SK-N-SH treated with all-trans-retinoic acid at 6 μM for 48 hours (cell line): ENCODE measurements around the gene WDFY2.

Experiments
- ATAC-seq: fragments of 200-7000 bp; cut with Tn5 transposase; 3 replicates; pipeline ENCODE4 v1.9.1; 2020; ENCODE audit warnings: mild to moderate bottlenecking, moderate library complexity
- ARNTL ChIP-seq: fragments of 450-650 bp; formaldehyde crosslinking; IDR thresholded peaks from 2 replicates; pipeline ENCODE4 v1.5.0; 2020; ENCODE audit warnings: low read depth, mild to moderate bottlenecking, moderate library complexity, borderline replicate concordance
- CSDC2 ChIP-seq: fragments of 250-450 bp; sonication (Bioruptor Pico); IDR thresholded peaks from 2 replicates; pipeline ENCODE4 v1.5.0; 2020; ENCODE audit warnings: mild to moderate bottlenecking, moderate library complexity
- ESRRG ChIP-seq: fragments of 250-450 bp; sonication (Bioruptor Pico); IDR thresholded peaks from 2 replicates; pipeline ENCODE4 v1.6.1; 2021; ENCODE audit warnings: mild to moderate bottlenecking
- ISL1 ChIP-seq: fragments of 250-450 bp; sonication (Bioruptor Pico); IDR thresholded peaks from 2 replicates; pipeline ENCODE4 v2.1.2; 2022; ENCODE audit warnings: mild to moderate bottlenecking, moderate library complexity
- OSR1 ChIP-seq: fragments of 250-450 bp; sonication (Bioruptor Pico); IDR thresholded peaks from 2 replicates; pipeline ENCODE4 v1.8.0; 2022; ENCODE audit warnings: moderate library complexity, mild to moderate bottlenecking, inconsistent platforms
- SNAI2 ChIP-seq: fragments of 250-450 bp; sonication (Bioruptor Pico); IDR thresholded peaks from 2 replicates; pipeline ENCODE4 v1.5.0; 2020; ENCODE audit warnings: mild to moderate bottlenecking, moderate library complexity
- TCF4 ChIP-seq: fragments of 250-450 bp; sonication (Bioruptor Pico); IDR thresholded peaks from 2 replicates; pipeline ENCODE4 v1.8.0; 2021; ENCODE audit warnings: mild to moderate bottlenecking, moderate library complexity, borderline replicate concordance
- TOX ChIP-seq: fragments of 250-450 bp; sonication (Bioruptor Pico); IDR thresholded peaks from 2 replicates; pipeline ENCODE4 v1.8.0; 2021; ENCODE audit warnings: mild to moderate bottlenecking, moderate library complexity, borderline replicate concordance
- TSHZ2 ChIP-seq: fragments of 250-450 bp; sonication (Bioruptor Pico); IDR thresholded peaks from 2 replicates; pipeline ENCODE4 v1.5.0; 2020; ENCODE audit warnings: mild to moderate bottlenecking, moderate library complexity
- ZC3H10 ChIP-seq: fragments of 250-450 bp; sonication (Bioruptor Pico); IDR thresholded peaks from 2 replicates; pipeline ENCODE4 v1.5.1; 2021; ENCODE audit warnings: mild to moderate bottlenecking, moderate library complexity
- ZNF565 ChIP-seq: fragments of 450-650 bp; formaldehyde crosslinking; conservative IDR thresholded peaks from 2 replicates; pipeline ENCODE4 v1.5.0; 2020; ENCODE audit warnings: low read depth, mild to moderate bottlenecking, moderate library complexity
- ZNF70 ChIP-seq: fragments of 450-650 bp; formaldehyde crosslinking; IDR thresholded peaks from 2 replicates; pipeline ENCODE4 v1.5.0; 2020; ENCODE audit warnings: mild to moderate bottlenecking, moderate library complexity
- ZNF8 ChIP-seq: fragments of 450-650 bp; formaldehyde crosslinking; IDR thresholded peaks from 2 replicates; pipeline ENCODE4 v1.5.0; 2020; ENCODE audit warnings: mild to moderate bottlenecking, moderate library complexity
- TF ChIP-seq, protein P1 (sequence below): fragments of 250-450 bp; sonication (Bioruptor Pico); IDR thresholded peaks from 2 replicates; pipeline ENCODE4 v1.5.1; 2021; ENCODE audit warnings: mild to moderate bottlenecking, moderate library complexity
- TF ChIP-seq, protein P2 (sequence below): fragments of 250-450 bp; sonication (Bioruptor Pico); IDR thresholded peaks from 2 replicates; pipeline ENCODE4 v1.8.0; 2021; ENCODE audit warnings: low read depth, mild to moderate bottlenecking, moderate library complexity, borderline replicate concordance
- TF ChIP-seq, protein P3 (sequence below): fragments of 250-450 bp; sonication (Bioruptor Pico); IDR thresholded peaks from 2 replicates; pipeline ENCODE4 v1.5.1; 2020; ENCODE audit warnings: low read depth, mild to moderate bottlenecking, moderate library complexity

The WDFY2 gene

GRCh38 chr13:51758691-51759090, 174.4 kb downstream of the WDFY2 start:
- ATAC-seq, result no peak

GRCh38 chr13:51759240-51759639, 175.0 kb downstream of the WDFY2 start:
- no peak for ATAC-seq
- no peak for TF ChIP-seq SNAI2 (CRISPR knock-in tag)

More at GRCh38 chr13:51758691-51759090, 174.4 kb downstream of the WDFY2 start:
- no peak for TF ChIP-seq ZNF70 (CRISPR knock-in tag)
- TF ChIP-seq ZC3H10 (CRISPR knock-in tag), result no peak
- TF ChIP-seq ESRRG (CRISPR knock-in tag), result no peak
- no peak for TF ChIP-seq ZNF565 (CRISPR knock-in tag)
- TF ChIP-seq OSR1 (CRISPR knock-in tag), result no peak
- no peak for TF ChIP-seq ARNTL (CRISPR knock-in tag)
- no peak for TF ChIP-seq CSDC2 (CRISPR knock-in tag)
- TF ChIP-seq, all 23 proteins: peak for 0

DNA sequence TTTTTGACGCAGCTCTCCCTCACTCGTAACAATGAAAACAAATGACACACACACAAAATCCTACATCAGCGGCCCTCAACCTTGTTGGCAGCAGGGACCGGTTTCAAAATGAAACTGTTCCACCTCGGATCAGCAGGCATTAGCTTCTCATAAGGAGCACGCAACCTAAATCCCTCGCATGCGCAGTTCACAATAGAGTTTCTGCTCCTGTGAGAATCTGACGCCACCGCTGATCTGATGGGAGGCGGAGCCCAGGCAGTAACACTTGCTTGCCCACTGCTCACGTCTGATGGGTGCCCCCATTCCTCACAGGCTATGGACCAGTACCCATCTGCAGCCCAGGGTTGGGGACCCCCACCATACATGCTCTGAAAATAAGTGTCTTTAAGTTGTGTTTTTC, 176.3 kb downstream of the WDFY2 start:
- no peak for ATAC-seq

GRCh38 chr13:51761643-51762350, 177.5 kb downstream of the WDFY2 start:
- ATAC-seq, result no peak

More for the DNA sequence above, 176.3 kb downstream of the WDFY2 start:
- TF ChIP-seq ARNTL (CRISPR knock-in tag) (no peak), ESRRG (CRISPR knock-in tag) (no peak)

DNA sequence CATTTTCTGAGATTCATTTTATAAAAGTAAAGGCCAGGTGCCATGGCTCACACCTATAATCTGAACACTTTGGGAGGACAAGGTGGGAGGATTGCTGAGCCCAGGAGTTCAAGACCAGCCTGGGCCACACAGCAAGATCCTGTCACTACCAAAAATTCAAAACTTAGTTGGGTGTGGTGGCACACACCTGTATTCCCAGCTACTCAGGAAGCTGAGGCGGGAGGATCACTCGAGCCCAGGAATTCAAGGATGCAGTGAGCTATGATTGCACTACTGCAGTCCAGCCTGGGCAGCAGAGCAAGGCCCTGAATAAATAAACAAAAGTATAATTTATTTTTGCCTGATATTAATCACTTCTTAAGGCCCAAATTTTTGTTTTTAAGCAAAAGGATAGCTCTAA, 179.2 kb downstream of the WDFY2 start:
- ATAC-seq, result no peak
- TF ChIP-seq ISL1 (CRISPR knock-in tag) (no peak), CSDC2 (CRISPR knock-in tag) (no peak), TCF4 (CRISPR knock-in tag) (no peak), ZNF8 (CRISPR knock-in tag) (no peak), TSHZ2 (CRISPR knock-in tag) (no peak), ZC3H10 (CRISPR knock-in tag) (no peak), TOX (CRISPR knock-in tag) (no peak), ZNF70 (CRISPR knock-in tag) (no peak)
- TF ChIP-seq, protein P1, sequence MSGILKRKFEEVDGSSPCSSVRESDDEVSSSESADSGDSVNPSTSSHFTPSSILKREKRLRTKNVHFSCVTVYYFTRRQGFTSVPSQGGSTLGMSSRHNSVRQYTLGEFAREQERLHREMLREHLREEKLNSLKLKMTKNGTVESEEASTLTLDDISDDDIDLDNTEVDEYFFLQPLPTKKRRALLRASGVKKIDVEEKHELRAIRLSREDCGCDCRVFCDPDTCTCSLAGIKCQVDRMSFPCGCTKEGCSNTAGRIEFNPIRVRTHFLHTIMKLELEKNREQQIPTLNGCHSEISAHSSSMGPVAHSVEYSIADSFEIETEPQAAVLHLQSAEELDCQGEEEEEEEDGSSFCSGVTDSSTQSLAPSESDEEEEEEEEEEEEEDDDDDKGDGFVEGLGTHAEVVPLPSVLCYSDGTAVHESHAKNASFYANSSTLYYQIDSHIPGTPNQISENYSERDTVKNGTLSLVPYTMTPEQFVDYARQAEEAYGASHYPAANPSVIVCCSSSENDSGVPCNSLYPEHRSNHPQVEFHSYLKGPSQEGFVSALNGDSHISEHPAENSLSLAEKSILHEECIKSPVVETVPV (CRISPR knock-in tag), result no peak
- TF ChIP-seq, protein P2, sequence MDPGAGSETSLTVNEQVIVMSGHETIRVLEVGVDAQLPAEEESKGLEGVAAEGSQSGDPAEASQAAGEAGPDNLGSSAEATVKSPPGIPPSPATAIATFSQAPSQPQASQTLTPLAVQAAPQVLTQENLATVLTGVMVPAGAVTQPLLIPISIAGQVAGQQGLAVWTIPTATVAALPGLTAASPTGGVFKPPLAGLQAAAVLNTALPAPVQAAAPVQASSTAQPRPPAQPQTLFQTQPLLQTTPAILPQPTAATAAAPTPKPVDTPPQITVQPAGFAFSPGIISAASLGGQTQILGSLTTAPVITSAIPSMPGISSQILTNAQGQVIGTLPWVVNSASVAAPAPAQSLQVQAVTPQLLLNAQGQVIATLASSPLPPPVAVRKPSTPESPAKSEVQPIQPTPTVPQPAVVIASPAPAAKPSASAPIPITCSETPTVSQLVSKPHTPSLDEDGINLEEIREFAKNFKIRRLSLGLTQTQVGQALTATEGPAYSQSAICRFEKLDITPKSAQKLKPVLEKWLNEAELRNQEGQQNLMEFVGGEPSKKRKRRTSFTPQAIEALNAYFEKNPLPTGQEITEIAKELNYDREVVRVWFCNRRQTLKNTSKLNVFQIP, result no peak
- TF ChIP-seq, protein P3, sequence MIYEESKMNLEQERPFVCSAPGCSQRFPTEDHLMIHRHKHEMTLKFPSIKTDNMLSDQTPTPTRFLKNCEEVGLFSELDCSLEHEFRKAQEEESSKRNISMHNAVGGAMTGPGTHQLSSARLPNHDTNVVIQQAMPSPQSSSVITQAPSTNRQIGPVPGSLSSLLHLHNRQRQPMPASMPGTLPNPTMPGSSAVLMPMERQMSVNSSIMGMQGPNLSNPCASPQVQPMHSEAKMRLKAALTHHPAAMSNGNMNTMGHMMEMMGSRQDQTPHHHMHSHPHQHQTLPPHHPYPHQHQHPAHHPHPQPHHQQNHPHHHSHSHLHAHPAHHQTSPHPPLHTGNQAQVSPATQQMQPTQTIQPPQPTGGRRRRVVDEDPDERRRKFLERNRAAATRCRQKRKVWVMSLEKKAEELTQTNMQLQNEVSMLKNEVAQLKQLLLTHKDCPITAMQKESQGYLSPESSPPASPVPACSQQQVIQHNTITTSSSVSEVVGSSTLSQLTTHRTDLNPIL, result no peak

More at GRCh38 chr13:51761643-51762350, 177.5 kb downstream of the WDFY2 start:
- TF ChIP-seq, protein P3, result no peak
